HEK293T (cell line): ENCODE data around the gene MSI1.

Source experiments
- CTCF ChIA-PET: fragments of 350-600 bp; formaldehyde crosslinking; extraction: SDS; loops from one replicate; lab custom pipeline; 2021; ENCODE audit warnings: antibody characterized with exemption, inconsistent platforms; lab: Yijun Ruan, JAX
- POLR2A ChIA-PET: fragments of 350-600 bp; formaldehyde crosslinking; extraction: SDS; loops from one replicate; lab custom pipeline; 2020; ENCODE audit warnings: antibody characterized with exemption, inconsistent platforms; lab: Yijun Ruan, JAX
- DNase-seq: peaks from one replicate; pipeline ENCODE4 v3.0.0; 2012; ENCODE audit warnings: mixed read lengths; ENCODE audit errors: extremely low spot score
- ARNT ChIP-seq: fragments of 450-650 bp; IDR thresholded peaks from 2 replicates; pipeline ENCODE4 v1.6.1; 2017; ENCODE audit warnings: mild to moderate bottlenecking
- BHLHE40 ChIP-seq: fragments of 450-650 bp; IDR thresholded peaks from 2 replicates; pipeline ENCODE4 v1.6.1; 2016; ENCODE audit warnings: mild to moderate bottlenecking, moderate library complexity, borderline replicate concordance
- CTBP1 ChIP-seq: fragments of 450-650 bp; IDR thresholded peaks from 2 replicates; pipeline ENCODE4 v1.6.1; 2016; ENCODE audit warnings: borderline replicate concordance
- ELF4 ChIP-seq: fragments of 450-650 bp; IDR thresholded peaks from 2 replicates; pipeline ENCODE4 v1.6.1; 2017; ENCODE audit warnings: antibody characterized with exemption
- FOXA1 ChIP-seq: fragments of 450-650 bp; IDR thresholded peaks from 2 replicates; pipeline ENCODE4 v1.6.1; 2016; ENCODE audit warnings: mild to moderate bottlenecking
- FOXK2 ChIP-seq: fragments of 450-650 bp; IDR thresholded peaks from 2 replicates; pipeline ENCODE4 v1.6.1; 2016; ENCODE audit warnings: mild to moderate bottlenecking
- FOXM1 ChIP-seq: fragments of 450-650 bp; IDR thresholded peaks from 2 replicates; pipeline ENCODE4 v1.6.1; 2017; ENCODE audit warnings: mild to moderate bottlenecking, borderline replicate concordance
- HDGF ChIP-seq: fragments of 450-650 bp; IDR thresholded peaks from 2 replicates; pipeline ENCODE4 v1.6.1; 2017; ENCODE audit warnings: antibody characterized with exemption, borderline replicate concordance
- L3MBTL2 ChIP-seq: fragments of 450-650 bp; conservative IDR thresholded peaks from 2 replicates; pipeline ENCODE4 v1.6.1; 2016; ENCODE audit warnings: mild to moderate bottlenecking
- LEF1 ChIP-seq: fragments of 450-650 bp; IDR thresholded peaks from 2 replicates; pipeline ENCODE4 v1.6.1; 2017; ENCODE audit warnings: mild to moderate bottlenecking, borderline replicate concordance
- NFRKB ChIP-seq: fragments of 450-650 bp; IDR thresholded peaks from 2 replicates; pipeline ENCODE4 v1.6.1; 2016; ENCODE audit warnings: mild to moderate bottlenecking, moderate library complexity
- SP1 ChIP-seq: fragments of 450-650 bp; IDR thresholded peaks from 2 replicates; pipeline ENCODE4 v1.6.1; 2017
- SUZ12 ChIP-seq: fragments of 450-650 bp; IDR thresholded peaks from 2 replicates; pipeline ENCODE4 v1.6.1; 2016; ENCODE audit warnings: mild to moderate bottlenecking
- TARDBP ChIP-seq: fragments of 450-650 bp; IDR thresholded peaks from 2 replicates; pipeline ENCODE4 v1.6.1; 2016
- ZNF384 ChIP-seq: fragments of 450-650 bp; IDR thresholded peaks from 2 replicates; pipeline ENCODE4 v1.6.1; 2016
- TF ChIP-seq, protein P1 (sequence below): fragments of 450-650 bp; IDR thresholded peaks from 2 replicates; pipeline ENCODE4 v1.6.1; 2016

The MSI1 gene

GRCh38 chr12:120370343-120371243 lies 1.6 kb upstream of the MSI1 start:
- DNase-seq, result no peak
- TF ChIP-seq NFRKB, result no peak
- no peak for TF ChIP-seq SP1
- TF ChIP-seq FOXK2, result no peak
- no peak for TF ChIP-seq CTBP1
- POLR2A ChIA-PET, result interaction anchor here (1.2 kb wide), 1 partner anchor 66 kb away, joined by 3 read pairs; no protein-coding TSS in a partner anchor
- CTCF ChIA-PET, result no interaction called here

DNA sequence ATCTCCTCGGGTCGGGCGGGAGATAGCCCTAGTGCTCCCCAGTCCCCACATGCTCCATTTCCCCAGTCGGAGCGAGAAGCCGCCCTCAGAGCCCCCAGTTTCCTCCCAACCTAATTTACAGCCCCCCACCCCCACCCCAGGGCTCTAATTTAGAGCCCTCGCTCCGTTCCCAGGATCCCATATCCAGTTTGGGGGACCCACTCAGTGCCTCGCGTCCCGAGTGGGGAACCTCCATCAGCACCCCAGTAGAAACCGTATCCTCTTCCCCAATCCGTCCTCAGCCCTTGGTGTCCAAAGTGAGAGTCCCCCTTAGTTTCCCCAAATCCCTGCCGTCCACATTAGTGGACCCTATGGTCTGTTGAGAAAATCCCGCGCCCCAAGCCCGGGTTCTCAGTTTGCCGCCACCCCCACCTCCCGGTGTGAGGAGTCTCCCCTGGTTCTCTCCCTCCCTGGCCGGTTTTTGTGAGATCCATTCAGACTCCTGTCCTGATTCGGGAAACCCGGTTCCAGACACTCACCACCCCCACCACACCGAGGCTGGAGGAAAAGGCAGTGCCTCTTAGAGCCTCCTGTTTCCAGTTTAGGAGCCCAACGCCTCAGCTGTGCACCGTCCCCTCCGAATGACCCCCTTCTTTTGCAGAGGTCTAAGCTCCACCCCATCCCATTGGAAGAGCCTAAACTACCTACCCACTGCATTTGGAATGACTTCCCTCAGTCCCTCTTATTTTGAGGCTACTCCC lies 809 bp upstream of the MSI1 start:
- CTCF ChIA-PET, result no interaction called here
- TF ChIP-seq, protein P1, sequence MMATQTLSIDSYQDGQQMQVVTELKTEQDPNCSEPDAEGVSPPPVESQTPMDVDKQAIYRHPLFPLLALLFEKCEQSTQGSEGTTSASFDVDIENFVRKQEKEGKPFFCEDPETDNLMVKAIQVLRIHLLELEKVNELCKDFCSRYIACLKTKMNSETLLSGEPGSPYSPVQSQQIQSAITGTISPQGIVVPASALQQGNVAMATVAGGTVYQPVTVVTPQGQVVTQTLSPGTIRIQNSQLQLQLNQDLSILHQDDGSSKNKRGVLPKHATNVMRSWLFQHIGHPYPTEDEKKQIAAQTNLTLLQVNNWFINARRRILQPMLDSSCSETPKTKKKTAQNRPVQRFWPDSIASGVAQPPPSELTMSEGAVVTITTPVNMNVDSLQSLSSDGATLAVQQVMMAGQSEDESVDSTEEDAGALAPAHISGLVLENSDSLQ, result no peak
- TF ChIP-seq SP1 (no peak), NFRKB (no peak), BHLHE40 (no peak), FOXA1 (no peak), LEF1 (no peak), CTBP1 (no peak), TARDBP (no peak), FOXM1 (no peak), HDGF (no peak), FOXK2 (no peak), ZNF384 (no peak), ELF4 (no peak), ARNT (no peak), L3MBTL2 (no peak), SUZ12 (no peak)
- no peak for DNase-seq
- POLR2A ChIA-PET, result interaction anchor here (1.2 kb wide), 1 partner anchor 67 kb away, joined by 3 read pairs; no protein-coding TSS in a partner anchor

- DNase-seq, result peak; percentile 26
- CTCF ChIA-PET, result interaction anchor here (0.5 to 2.8 kb wide), 13 partner anchors 8 to 83 kb away, joined by 3 to 20 read pairs (median 4); partner anchors contain the start of genes COX6A1, GATC and TRIAP1
- POLR2A ChIA-PET, result interaction anchor here (0.6 to 2.9 kb wide), 9 partner anchors 9 to 99 kb away, joined by 3 to 18 read pairs (median 3); partner anchors contain the start of genes COX6A1 and RNU4-2
- TF ChIP-seq NFRKB (no peak), L3MBTL2 (peak; percentile 48; the same call in 1 of the 2 replicates)
Measured at GRCh38 chr12:120367924-120368788, 808 bp downstream of the MSI1 start.

GRCh38 chr12:120367233-120367923 lies 1.6 kb downstream of the MSI1 start:
- ChIA-PET POLR2A (interaction anchor here (0.6 to 2.9 kb wide), 12 partner anchors 9 to 214 kb away, joined by 3 to 18 read pairs (median 3); partner anchors contain the start of genes COX6A1, POP5, RNU4-2 and RPLP0), CTCF (interaction anchor here (0.6 to 2.8 kb wide), 22 partner anchors 8 to 403 kb away, joined by 3 to 20 read pairs (median 4); partner anchors contain the start of genes COQ5 and COX6A1)
- peak; percentile 55 for DNase-seq

DNA sequence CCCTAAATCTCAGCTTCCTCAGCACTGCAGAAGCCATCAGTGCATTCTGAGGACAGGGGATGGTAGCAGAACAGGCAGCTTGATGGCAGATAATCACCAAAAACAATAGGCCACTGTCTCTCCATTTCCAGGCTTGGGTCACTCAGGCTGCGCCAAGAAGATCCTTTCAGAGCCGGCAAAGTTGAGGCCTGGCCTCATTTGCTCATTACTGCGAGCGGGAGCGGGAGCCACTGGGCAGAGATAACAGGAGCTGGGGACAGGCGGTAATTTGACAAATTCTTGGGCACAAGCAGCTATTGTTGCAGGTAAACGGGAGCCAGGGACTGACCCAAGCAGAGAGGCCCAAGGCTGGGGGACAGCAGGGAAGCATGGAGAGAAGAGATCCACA lies 2.1 kb downstream of the MSI1 start:
- CTCF ChIA-PET, result interaction anchor here (0.8 to 2.8 kb wide), 16 partner anchors 8 to 402 kb away, joined by 3 to 20 read pairs (median 4); no protein-coding TSS in a partner anchor
- DNase-seq, result no peak
- POLR2A ChIA-PET, result interaction anchor here (0.6 to 2.9 kb wide), 10 partner anchors 10 to 214 kb away, joined by 3 to 18 read pairs (median 4); partner anchors contain the start of genes COX6A1, POP5, RNU4-2 and RPLP0
- TF ChIP-seq FOXM1, result no peak
- no peak for TF ChIP-seq LEF1
- no peak for TF ChIP-seq HDGF
- no peak for TF ChIP-seq BHLHE40
- TF ChIP-seq ARNT, result no peak
- TF ChIP-seq SP1, result no peak
- no peak for TF ChIP-seq CTBP1
- TF ChIP-seq ELF4, result no peak
- no peak for TF ChIP-seq ZNF384
- no peak for TF ChIP-seq NFRKB

More at GRCh38 chr12:120367233-120367923, 1.6 kb downstream of the MSI1 start:
- TF ChIP-seq CTBP1 (no peak), LEF1 (no peak), ARNT (no peak), ELF4 (no peak)

DNA sequence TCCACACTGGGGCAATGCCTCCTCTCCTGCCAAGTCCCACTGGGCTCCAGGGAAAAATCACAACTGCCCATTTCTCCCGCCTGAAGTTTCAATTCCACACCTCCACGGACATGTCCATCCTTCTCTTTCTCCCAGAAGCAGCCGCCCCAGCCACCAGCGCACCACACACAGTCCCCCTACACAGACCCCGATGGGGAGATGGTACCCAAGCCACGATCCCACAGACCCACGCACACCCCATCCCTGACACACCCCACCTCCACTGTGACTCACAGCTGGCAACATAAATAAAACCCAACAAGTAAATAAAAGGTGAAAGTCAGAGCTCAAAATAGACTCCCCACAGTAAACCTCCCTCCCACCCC lies 2.6 kb downstream of the MSI1 start:
- no peak for TF ChIP-seq ARNT
- TF ChIP-seq, protein P1, result no peak
- TF ChIP-seq HDGF, result no peak
- TF ChIP-seq ELF4, result no peak
- TF ChIP-seq SUZ12, result no peak
- TF ChIP-seq CTBP1, result no peak
- TF ChIP-seq NFRKB, result no peak
- TF ChIP-seq FOXA1, result no peak
- TF ChIP-seq L3MBTL2, result no peak
- TF ChIP-seq FOXM1, result no peak
- TF ChIP-seq SP1, result no peak
- no peak for TF ChIP-seq FOXK2
- TF ChIP-seq BHLHE40, result no peak
- no peak for TF ChIP-seq TARDBP
- ChIA-PET CTCF (interaction anchor here (0.8 to 2.8 kb wide), 7 partner anchors 9 to 72 kb away, joined by 3 to 20 read pairs (median 9); no protein-coding TSS in a partner anchor), POLR2A (interaction anchor here (1.4 to 2.9 kb wide), 2 partner anchors 10 to 75 kb away, joined by 12 to 18 read pairs; partner anchors contain the start of gene RNU4-2)
- no peak for DNase-seq
